ENCODE results near the gene PXK.
"Not testable (repeated sequence)": the region's sequence is repeated elsewhere in the genome, so short reads cannot be mapped to it uniquely, and the experiment has no call there.

Gene PXK

GRCh38 chr3:58332575-58333188 lies at the start of gene PXK:
TSS of gene PXK (plus strand) at chr3:58332892. CDS start at chr3:58332989, 97 bp downstream.
- peak in 57 of 58 donors; percentile 18 to 88 (median 77) for DNase-seq

GRCh38 chr3:58285334-58285733 lies 47.4 kb upstream of the PXK start:
- no peak for DNase-seq

GRCh38 chr3:58287354-58287753 lies 45.3 kb upstream of the PXK start:
- peak in 39 of 58 donors; percentile 8 to 86 (median 54) for DNase-seq

- peak in 9 of 58 donors; percentile 8 to 52 (median 27) for DNase-seq
These were observed 44.5 kb upstream of the PXK start for GRCh38 chr3:58288011-58288728.

GRCh38 chr3:58288964-58289613 lies 43.6 kb upstream of the PXK start:
- not testable (repeated sequence) for DNase-seq

GRCh38 chr3:58290446-58290845 lies 42.2 kb upstream of the PXK start:
- DNase-seq: not testable (repeated sequence)

- DNase-seq: no peak
These were observed 40.9 kb upstream of the PXK start for GRCh38 chr3:58291671-58292338.

GRCh38 chr3:58292866-58293265 lies 39.8 kb upstream of the PXK start:
- DNase-seq: no peak

- DNase-seq: peak in 36 of 58 donors; percentile 9 to 77 (median 46)
These were observed 39.2 kb upstream of the PXK start for GRCh38 chr3:58293516-58293915.

GRCh38 chr3:58296269-58296668 lies 36.4 kb upstream of the PXK start:
- peak in 47 of 58 donors; percentile 14 to 91 (median 62) for DNase-seq

- no peak for DNase-seq
These were observed 35.8 kb upstream of the PXK start for GRCh38 chr3:58296843-58297242.

GRCh38 chr3:58298190-58298589 lies 34.5 kb upstream of the PXK start:
- DNase-seq: no peak

GRCh38 chr3:58299075-58299474 lies 33.6 kb upstream of the PXK start:
- DNase-seq: no peak

GRCh38 chr3:58299839-58300516 lies 32.7 kb upstream of the PXK start:
- no peak for DNase-seq

- DNase-seq: peak; percentile 80 to 100 (median 95)
These were observed 26.6 kb upstream of the PXK start, which contains the start of the genes HTD2 and RPP14 for GRCh38 chr3:58305882-58306711. TSS of gene HTD2 (plus strand) at chr3:58306520. CDS start at chr3:58317614, 11,094 bp downstream. TSS of gene RPP14 (plus strand) at chr3:58306245. CDS start at chr3:58310330, 4,085 bp downstream.

- no peak for DNase-seq
These were observed 25.0 kb upstream of the PXK start for GRCh38 chr3:58307639-58308215.

- DNase-seq: peak in 1 of 58 donors; percentile 36
These were observed 24.0 kb upstream of the PXK start for GRCh38 chr3:58308728-58309127.

- DNase-seq: no peak
These were observed 14.9 kb upstream of the PXK start for GRCh38 chr3:58317811-58318210.

- DNase-seq: no peak
These were observed 10.9 kb upstream of the PXK start for GRCh38 chr3:58321791-58322190.

- DNase-seq: no peak
These were observed 9.9 kb upstream of the PXK start for GRCh38 chr3:58322793-58323192.

Data from anterior cingulate cortex (tissue), 58 donors.